HCT116 (cell line): Measurements from ENCODE around the gene C1QTNF2. TPM values are rescaled to one million over a fixed set of nuclear protein-coding genes. Genes with fewer than 3 reads are reported as not detected.

Source experiments
- ATAC-seq: fragments of 200-7000 bp; cut with Tn5 transposase; 2 replicates; pipeline ENCODE4 v1.9.1; 2020; ENCODE audit warnings: mild to moderate bottlenecking, moderate library complexity
- BruUV-seq: library from RNA; stranded (reverse); fragments of 400-500 nt; replicated peaks from 2 replicates; lab custom pipeline; 2021; lab: Mats Ljungman, UMichigan
- CTCF ChIA-PET: fragments of 300-600 bp; sonication (Branson Sonifier 250); formaldehyde crosslinking; loops from one replicate; lab custom pipeline; 2021; ENCODE audit warnings: antibody characterized with exemption; lab: Charles Lee
- POLR2A ChIA-PET: fragments of 300-600, 350-600 bp; sonication (Branson Sonifier 250); formaldehyde crosslinking; loops from one replicate; lab custom pipeline; 2021; ENCODE audit warnings: antibody characterized with exemption; lab: Charles Lee
- RAD21 ChIA-PET, 2 experiments: fragments of 300-600 bp; sonication (Branson Sonifier 250); formaldehyde crosslinking; loops; one replicate each; lab custom pipeline; 2023; ENCODE audit warnings: low total read pairs in 2 of 2; ENCODE audit not compliant: uncharacterized antibody in 2 of 2, unreplicated experiment in 2 of 2, low non-redundant PET in 1 of 2; lab: Charles Lee
- DNase-seq: peaks from one replicate; pipeline ENCODE4 v3.0.0-alpha.2; 2010; ENCODE audit warnings: low read depth, low spot score
- H2AFZ ChIP-seq: fragments of 200-600 bp; shearing (Covaris generic), sonication (generic); 2 replicates; pipeline ENCODE4 v1.6.1; 2017; ENCODE audit warnings: low read depth, mixed run types, mixed read lengths, antibody characterized with exemption, low read length; ENCODE audit not compliant: poor library complexity, severe bottlenecking
- H3K27ac ChIP-seq: 2 replicates; pipeline ENCODE4 v1.5.1; 2012; ENCODE audit warnings: low read depth, low read length
- H3K27me3 ChIP-seq: fragments of 200-600 bp; sonication (generic); 2 replicates; pipeline ENCODE4 v1.6.1; 2016; ENCODE audit warnings: mixed run types, low read length, mixed read lengths; ENCODE audit not compliant: insufficient read depth
- H3K36me3 ChIP-seq, 2 experiments: fragments of 200-500 bp in 1 of 2; fragments of 200-600 bp in 1 of 2; sonication (Bioruptor generic) in 1 of 2; sonication (generic) in 1 of 2; 2 replicates each; pipeline versions ENCODE4 v1.5.1 to v1.6.1; 2014 to 2016; ENCODE audit warnings: low read length in 2 of 2, inconsistent platforms in 1 of 2, mixed read lengths in 1 of 2, mixed run types in 1 of 2; ENCODE audit not compliant: insufficient read depth in 2 of 2, control insufficient read depth in 1 of 2
- H3K4me1 ChIP-seq, 2 experiments: fragments of 200-600 bp in 1 of 2; sonication (generic) in 1 of 2; 2 replicates each; pipeline versions ENCODE4 v1.5.1 to v1.6.1; 2012 to 2017; ENCODE audit warnings: low read length in 2 of 2, inconsistent platforms in 1 of 2, mild to moderate bottlenecking in 1 of 2, mixed read lengths in 1 of 2, mixed run types in 1 of 2, moderate library complexity in 1 of 2; ENCODE audit not compliant: insufficient read depth in 2 of 2, control insufficient read depth in 1 of 2
- H3K4me2 ChIP-seq: fragments of 200-600 bp; sonication (generic); 2 replicates; pipeline ENCODE4 v1.6.1; 2017; ENCODE audit warnings: mixed run types, low read length, mixed read lengths
- H3K4me3 ChIP-seq, 2 experiments: fragments of 200-600 bp in 1 of 2; sonication (generic) in 1 of 2; replicated peaks in 1 of 2; 2 replicates each; pipeline ENCODE4 v1.5.1; 2011 to 2016; ENCODE audit warnings: low read length in 2 of 2, control low read depth in 1 of 2, low read depth in 1 of 2, mild to moderate bottlenecking in 1 of 2, mixed read lengths in 1 of 2, mixed run types in 1 of 2
- H3K79me2 ChIP-seq: fragments of 200-600 bp; sonication (generic); 2 replicates; pipeline ENCODE4 v1.6.1; 2017; ENCODE audit warnings: mild to moderate bottlenecking, mixed run types, low read length, moderate library complexity, mixed read lengths; ENCODE audit not compliant: insufficient read depth
- H3K9ac ChIP-seq: fragments of 200-600 bp; sonication (generic); 2 replicates; pipeline ENCODE4 v1.6.1; 2016; ENCODE audit warnings: low read length, mixed read lengths
- H3K9me2 ChIP-seq: fragments of 200-600 bp; sonication (generic), shearing (Covaris generic); 2 replicates; pipeline ENCODE4 v1.6.1; 2017; ENCODE audit warnings: mixed run types, mild to moderate bottlenecking, moderate library complexity; ENCODE audit not compliant: insufficient read depth
- H3K9me3 ChIP-seq, 2 experiments: fragments of 200-500 bp in 1 of 2; fragments of 200-600 bp in 1 of 2; sonication (Bioruptor generic) in 1 of 2; sonication (generic) in 1 of 2; 2 replicates each; pipeline ENCODE4 v1.6.1; 2014 to 2017; ENCODE audit warnings: low read length in 2 of 2, mixed read lengths in 2 of 2, inconsistent platforms in 1 of 2, low read depth in 1 of 2, mild to moderate bottlenecking in 1 of 2, mixed run types in 1 of 2, moderate library complexity in 1 of 2; ENCODE audit not compliant: control insufficient read depth in 1 of 2, insufficient read depth in 1 of 2
- H4K20me1 ChIP-seq: fragments of 200-600 bp; sonication (generic), shearing (Covaris generic); 2 replicates; pipeline ENCODE4 v1.6.1; 2017; ENCODE audit warnings: mixed run types, mild to moderate bottlenecking, moderate library complexity; ENCODE audit not compliant: insufficient read depth
- CBX3 ChIP-seq: IDR thresholded peaks from 2 replicates; pipeline ENCODE4 v1.6.1; 2012; ENCODE audit warnings: low read depth
- ELF1 ChIP-seq: IDR thresholded peaks from 2 replicates; pipeline ENCODE4 v1.6.1; 2012; ENCODE audit warnings: low read depth, borderline replicate concordance
- FOSL1 ChIP-seq: IDR thresholded peaks from 2 replicates; pipeline ENCODE4 v1.6.1; 2012; ENCODE audit warnings: low read depth
- ZFX ChIP-seq: fragments of 450-650 bp; IDR thresholded peaks from 2 replicates; pipeline ENCODE4 v1.6.1; 2017
- ZNF274 ChIP-seq: fragments of 200-500 bp; sonication (Bioruptor generic); IDR thresholded peaks from 2 replicates; pipeline ENCODE4 v1.6.1; 2014; ENCODE audit warnings: mild to moderate bottlenecking, low read depth, low read length, inconsistent platforms
- intact Hi-C: fragments of 100-400 bp; cut with micrococcal nuclease; formaldehyde crosslinking; loops from 2 replicates; pipeline ENCODE4 v1.10.0; 2022
- total RNA-seq: library from RNA; stranded (reverse); gene quantifications from one replicate; pipeline ENCODE4 v1.2.1, GENCODE V29; 2021; ENCODE audit not compliant: unreplicated experiment
- TF ChIP-seq, protein P1 (sequence below), 3 experiments: fragments of 200-600 bp in 1 of 3; sonication (generic) in 1 of 3; IDR thresholded peaks in 2 of 3; conservative IDR thresholded peaks in 1 of 3; 2 replicates each; pipeline ENCODE4 v1.5.1; 2012 to 2017; ENCODE audit warnings: low read depth in 2 of 3, low read length in 2 of 3, antibody characterized with exemption in 1 of 3, borderline replicate concordance in 1 of 3, control low read depth in 1 of 3, mild to moderate bottlenecking in 1 of 3, mixed read lengths in 1 of 3, mixed run types in 1 of 3, moderate library complexity in 1 of 3; ENCODE audit not compliant: insufficient read depth in 1 of 3
- TF ChIP-seq, protein P2 (sequence below): IDR thresholded peaks from 2 replicates; pipeline ENCODE4 v1.6.1; 2012

C1QTNF2 gene
- total RNA-seq, 1 experiment from 2014 or later, result 0.15 TPM

DNA sequence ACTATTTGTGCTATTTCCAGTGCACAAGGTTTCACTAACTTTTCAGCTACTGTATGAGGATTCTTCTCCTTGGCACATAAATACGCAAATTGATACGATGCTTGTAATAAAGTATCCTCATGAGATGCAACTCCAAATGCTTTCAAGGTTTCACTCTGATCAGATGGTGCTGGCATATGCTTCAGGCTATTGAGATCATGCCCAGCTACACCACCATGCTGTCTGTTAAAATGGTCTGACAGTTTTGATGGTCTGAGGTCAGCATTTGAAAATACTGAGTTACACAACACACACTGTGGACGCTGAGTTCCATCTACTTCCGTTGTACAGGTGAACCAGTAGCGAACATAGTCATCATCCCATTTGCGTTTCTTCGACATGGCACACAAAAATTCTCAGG is 24.7 kb upstream of the C1QTNF2 start:
- DNase-seq (no peak), ATAC-seq (no peak)
- no peaks in the 10 kb centered on the region for H4K20me1 ChIP-seq
- H3K9me2 ChIP-seq, result no peaks in the 10 kb centered on the region
- no peak overlapping the region for H3K4me2 ChIP-seq
- no TSS peak for BruUV-seq
- CTCF ChIA-PET, result interaction anchor here (1.0 kb wide), 1 partner anchor 373 kb away, joined by 3 read pairs; no protein-coding TSS in a partner anchor
- H3K27me3 ChIP-seq, result no peaks in the 10 kb centered on the region
- no peak overlapping the region for H3K4me3 ChIP-seq
- POLR2A ChIA-PET, result no interaction called here
- H3K4me1 ChIP-seq, result peaks cover 0 to 9% of the 10 kb centered on the region in 2 experiments; a peak in 2 of 4 replicates
- H2AFZ ChIP-seq, result no peak overlapping the region
- no peak overlapping the region for H3K9ac ChIP-seq
- H3K79me2 ChIP-seq, result peaks cover 19% of the 10 kb centered on the region
- no peak overlapping the region for H3K27ac ChIP-seq
- no peaks in the 10 kb centered on the region for H3K9me3 ChIP-seq
- H3K36me3 ChIP-seq, result no peaks in the 10 kb centered on the region
- no peak for TF ChIP-seq ELF1
- no peak for TF ChIP-seq FOSL1
- TF ChIP-seq, protein P1, sequence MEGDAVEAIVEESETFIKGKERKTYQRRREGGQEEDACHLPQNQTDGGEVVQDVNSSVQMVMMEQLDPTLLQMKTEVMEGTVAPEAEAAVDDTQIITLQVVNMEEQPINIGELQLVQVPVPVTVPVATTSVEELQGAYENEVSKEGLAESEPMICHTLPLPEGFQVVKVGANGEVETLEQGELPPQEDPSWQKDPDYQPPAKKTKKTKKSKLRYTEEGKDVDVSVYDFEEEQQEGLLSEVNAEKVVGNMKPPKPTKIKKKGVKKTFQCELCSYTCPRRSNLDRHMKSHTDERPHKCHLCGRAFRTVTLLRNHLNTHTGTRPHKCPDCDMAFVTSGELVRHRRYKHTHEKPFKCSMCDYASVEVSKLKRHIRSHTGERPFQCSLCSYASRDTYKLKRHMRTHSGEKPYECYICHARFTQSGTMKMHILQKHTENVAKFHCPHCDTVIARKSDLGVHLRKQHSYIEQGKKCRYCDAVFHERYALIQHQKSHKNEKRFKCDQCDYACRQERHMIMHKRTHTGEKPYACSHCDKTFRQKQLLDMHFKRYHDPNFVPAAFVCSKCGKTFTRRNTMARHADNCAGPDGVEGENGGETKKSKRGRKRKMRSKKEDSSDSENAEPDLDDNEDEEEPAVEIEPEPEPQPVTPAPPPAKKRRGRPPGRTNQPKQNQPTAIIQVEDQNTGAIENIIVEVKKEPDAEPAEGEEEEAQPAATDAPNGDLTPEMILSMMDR (IDR thresholded peaks at IDR 0.05 in 2 of 3, conservative IDR thresholded peaks at IDR 0.05 in 1 of 3; ENCODE audit: borderline replicate concordance in 1 of 3, insufficient read depth in 1 of 3, low read depth in 2 of 3, low read length in 2 of 3), result no peak
- no peak for TF ChIP-seq ZNF274
- TF ChIP-seq, protein P2, sequence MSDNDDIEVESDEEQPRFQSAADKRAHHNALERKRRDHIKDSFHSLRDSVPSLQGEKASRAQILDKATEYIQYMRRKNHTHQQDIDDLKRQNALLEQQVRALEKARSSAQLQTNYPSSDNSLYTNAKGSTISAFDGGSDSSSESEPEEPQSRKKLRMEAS, result no peak
- no peak for TF ChIP-seq ZFX
- TF ChIP-seq CBX3, result no peak
- TF ChIP-seq, all 23 proteins: peak for 0
- intact Hi-C loops, result no loop called here
- RAD21 ChIA-PET, result no interaction called here
